B cell (primary cell): ENCODE data around the gene NETO1. TPM values are rescaled to one million over a fixed set of nuclear protein-coding genes. Genes with fewer than 3 reads are reported as not detected.

Source experiments
- ATAC-seq: fragments of 200-7000 bp; cut with Tn5 transposase; one replicate; pipeline ENCODE4 v1.10.0; 2021; ENCODE audit warnings: low read depth, mild to moderate bottlenecking, moderate number of reproducible peaks, moderate library complexity
- CTCF ChIA-PET: fragments of 350-600 bp; sonication (Branson Sonifier 250); formaldehyde crosslinking; loops from one replicate; lab custom pipeline; 2021; ENCODE audit warnings: antibody characterized with exemption, inconsistent platforms; lab: Charles Lee
- POLR2A ChIA-PET: fragments of 350-600 bp; sonication (Branson Sonifier 250); formaldehyde crosslinking; loops from one replicate; lab custom pipeline; 2021; ENCODE audit warnings: antibody characterized with exemption; lab: Charles Lee
- DNase-seq: peaks from one replicate; pipeline ENCODE4 v3.0.0; 2013
- H2AFZ ChIP-seq: 2 replicates; pipeline ENCODE4 v1.6.1; 2012; ENCODE audit warnings: mild to moderate bottlenecking, low read depth, low read length; ENCODE audit not compliant: insufficient read depth, poor library complexity, severe bottlenecking
- H3K27ac ChIP-seq, 2 donors: 1 replicate in 1 of 2; 2 replicates in 1 of 2; pipeline ENCODE4 v1.5.1; 2012 to 2013; ENCODE audit warnings: low read length in 2 of 2, mild to moderate bottlenecking in 2 of 2, moderate library complexity in 1 of 2
- H3K27me3 ChIP-seq, 4 experiments: fragments of 200-600 bp in 1 of 4; sonication (generic) in 1 of 4; replicated peaks in 1 of 4; 1 replicate in 2 of 4; 2 replicates in 2 of 4; pipeline versions ENCODE4 v1.6.1 to v1.7.0; 2013 to 2016; ENCODE audit warnings: low read length in 3 of 4, mild to moderate bottlenecking in 2 of 4, mixed read lengths in 1 of 4, moderate library complexity in 1 of 4; ENCODE audit not compliant: insufficient read depth in 4 of 4, control insufficient read depth in 3 of 4; ENCODE audit errors: control extremely low read depth in 1 of 4
- H3K36me3 ChIP-seq, 2 experiments: replicated peaks in 1 of 2; 1 replicate in 1 of 2; 2 replicates in 1 of 2; pipeline versions ENCODE4 v1.6.1 to v1.7.1; 2013; ENCODE audit warnings: low read length in 1 of 2; ENCODE audit not compliant: insufficient read depth in 2 of 2, control insufficient read depth in 1 of 2; ENCODE audit errors: control extremely low read depth in 1 of 2, extremely low read depth in 1 of 2
- H3K4me1 ChIP-seq, 2 donors: fragments of 200-600 bp in 1 of 2; sonication (generic) in 1 of 2; 1 replicate in 1 of 2; 2 replicates in 1 of 2; pipeline versions ENCODE4 v1.5.1 to v1.6.1; 2013 to 2017; ENCODE audit warnings: low read length in 2 of 2; ENCODE audit not compliant: control insufficient read depth in 2 of 2, insufficient read depth in 2 of 2
- H3K4me2 ChIP-seq: replicated peaks from 2 replicates; pipeline ENCODE3; 2012; ENCODE audit warnings: mild to moderate bottlenecking, low read depth, low read length; ENCODE audit not compliant: poor library complexity, severe bottlenecking
- H3K4me3 ChIP-seq, 5 experiments: fragments of 200-600 bp in 1 of 5; sonication (generic) in 1 of 5; 1 replicate in 3 of 5; 2 replicates in 2 of 5; pipeline versions ENCODE4 v1.5.1 to v1.7.0; 2011 to 2016; ENCODE audit warnings: low read length in 4 of 5, mild to moderate bottlenecking in 4 of 5, low read depth in 2 of 5, control low read depth in 1 of 5, moderate library complexity in 1 of 5; ENCODE audit not compliant: insufficient read depth in 1 of 5; ENCODE audit errors: control extremely low read depth in 1 of 5, extremely low read depth in 1 of 5
- H3K79me2 ChIP-seq: fragments of 200-600 bp; sonication (generic); one replicate; pipeline ENCODE4 v1.6.0; 2016; ENCODE audit warnings: low read length; ENCODE audit not compliant: control insufficient read depth, insufficient read depth
- H3K9ac ChIP-seq: fragments of 200-600 bp; sonication (generic); 2 replicates; pipeline ENCODE4 v1.6.1; 2017; ENCODE audit warnings: mild to moderate bottlenecking, low read length, moderate library complexity
- H3K9me3 ChIP-seq, 3 donors: one replicate each; pipeline versions ENCODE4 v1.6.1 to v1.7.1; 2013; ENCODE audit warnings: low read length in 2 of 3; ENCODE audit not compliant: control insufficient read depth in 2 of 3, insufficient read depth in 1 of 3; ENCODE audit errors: control extremely low read depth in 1 of 3
- H4K20me1 ChIP-seq: 2 replicates; pipeline ENCODE4 v1.6.0; 2012; ENCODE audit warnings: mild to moderate bottlenecking, low read length; ENCODE audit not compliant: insufficient read depth, control insufficient read depth, poor library complexity, severe bottlenecking
- H3K27ac Mint-ChIP-seq: one replicate; pipeline ENCODE4 v1.8.0; 2021; ENCODE audit warnings: mixed read lengths
- H3K27me3 Mint-ChIP-seq: one replicate; pipeline ENCODE4 v1.8.0; 2021; ENCODE audit warnings: mixed read lengths
- H3K4me1 Mint-ChIP-seq: one replicate; pipeline ENCODE4 v1.8.0; 2021; ENCODE audit warnings: mixed read lengths
- H3K4me3 Mint-ChIP-seq: one replicate; pipeline ENCODE4 v1.8.0; 2021; ENCODE audit warnings: mixed read lengths
- H3K9me3 Mint-ChIP-seq: one replicate; pipeline ENCODE4 v1.8.0; 2022; ENCODE audit warnings: mixed read lengths; ENCODE audit not compliant: insufficient read depth
- CTCF ChIP-seq: fragments of 200-600 bp; IDR thresholded peaks from one replicate; pipeline ENCODE4 v1.8.0; 2022; ENCODE audit warnings: antibody characterized with exemption, mild to moderate bottlenecking
- EZH2 ChIP-seq: IDR thresholded peaks from 2 replicates; pipeline ENCODE4 v1.6.1; 2012; ENCODE audit warnings: borderline replicate concordance, low read depth, mild to moderate bottlenecking, moderate library complexity, low read length; ENCODE audit not compliant: insufficient read depth, poor library complexity, severe bottlenecking
- WGBS: methylation state at CpG from one replicate; pipeline ENCODE4 v1.1.5; 2013; ENCODE audit warnings: missing lambda C conversion rate; ENCODE audit not compliant: insufficient coverage; 5-methylcytosine and 5-hydroxymethylcytosine counted together
- intact Hi-C: fragments of 100-400 bp; cut with micrococcal nuclease; formaldehyde crosslinking; loops from one replicate; pipeline ENCODE4 v1.10.0; 2022
- polyA plus RNA-seq: library from polyadenylated mRNA; depleted of rRNA; stranded (reverse); fragments of >200 nt; gene quantifications from 2 replicates; pipeline ENCODE4 v1.2.3, GENCODE V29; 2012
- total RNA-seq, 2 donors: library from RNA; stranded (reverse); fragments of 120-200 nt in 1 of 2; gene quantifications; 1 replicate in 1 of 2; 2 replicates in 1 of 2; pipeline versions ENCODE4 v1.2.3 to v1.2.4, GENCODE V29; 2013 to 2022

NETO1 gene
- total and polyA plus RNA-seq, 2 donors (not counting 1 experiment from before 2014, with no cell fraction given) = 8.4 to 10.5 TPM

- Mint-ChIP-seq H3K9me3 (no peaks in the 10 kb centered on the region), H3K27ac (no peak overlapping the region), H3K4me3 (no peak overlapping the region), H3K27me3 (no peaks in the 10 kb centered on the region), H3K4me1 (peaks cover 9% of the 10 kb centered on the region)
- ATAC-seq (no peak), DNase-seq (no peak)
- no peak for TF ChIP-seq EZH2
- no peak for TF ChIP-seq CTCF
- no peaks in the 10 kb centered on the region for H3K79me2 ChIP-seq
- peaks cover 0 to 7% (median 5%) of the 10 kb centered on the region in 3 donors for H3K9me3 ChIP-seq
- WGBS = 69% methylated on average over 4 of the region's 4 CpGs
- POLR2A ChIA-PET = no interaction called here
- H2AFZ ChIP-seq = no peak overlapping the region
- no peak overlapping the region for H3K27ac ChIP-seq
- no peaks in the 10 kb centered on the region for H4K20me1 ChIP-seq
- H3K27me3 ChIP-seq = no peaks in the 10 kb centered on the region
- intact Hi-C loops = no loop called here
- no peak overlapping the region for H3K9ac ChIP-seq
- H3K36me3 ChIP-seq = no peaks in the 10 kb centered on the region
- no peak overlapping the region for H3K4me2 ChIP-seq
- CTCF ChIA-PET = no interaction called here
- no peak overlapping the region for H3K4me3 ChIP-seq
- peaks cover 7 to 8% of the 10 kb centered on the region in 2 donors for H3K4me1 ChIP-seq
Observed at GRCh38 chr18:72899338-72899737, 31.6 kb upstream of the NETO1 start.

GRCh38 chr18:72898870-72899269, 31.1 kb upstream of the NETO1 start:
- ChIA-PET POLR2A (no interaction called here), CTCF (interaction anchor here (0.5 kb wide), 1 partner anchor 78 kb away, joined by 6 read pairs; no protein-coding TSS in a partner anchor)
- TF ChIP-seq CTCF = no peak
- TF ChIP-seq EZH2 = no peak
- no peaks in the 10 kb centered on the region for H3K27me3 Mint-ChIP-seq
- no peak overlapping the region for H3K27ac Mint-ChIP-seq
- Histone ChIP-seq H3K79me2 (no peaks in the 10 kb centered on the region), H3K27me3 (no peaks in the 10 kb centered on the region), H3K9ac (no peak overlapping the region), H3K36me3 (no peaks in the 10 kb centered on the region), H3K9me3 (peaks cover 0 to 7% (median 5%) of the 10 kb centered on the region in 3 donors), H2AFZ (no peak overlapping the region), H3K4me2 (no peak overlapping the region), H3K4me1 (peaks cover 7 to 8% of the 10 kb centered on the region in 2 donors), H4K20me1 (no peaks in the 10 kb centered on the region), H3K4me3 (no peak overlapping the region), H3K27ac (no peak overlapping the region)
- H3K4me1 Mint-ChIP-seq = peaks cover 10% of the 10 kb centered on the region
- no peaks in the 10 kb centered on the region for H3K9me3 Mint-ChIP-seq
- no peak for DNase-seq
- H3K4me3 Mint-ChIP-seq = no peak overlapping the region
- no CpG with 5 or more reads among the region's 3 CpGs for WGBS
- intact Hi-C loops = no loop called here
- ATAC-seq = no peak
